HG03139 (cell line): ENCODE measurements around the gene DLGAP5.

ENCODE experiments used
- ATAC-seq: cut with Tn5 transposase; IDR thresholded peaks from one replicate; pipeline ENCODE4 v1.9.1; 2021; ENCODE audit not compliant: unreplicated experiment

The DLGAP5 gene, protein sequence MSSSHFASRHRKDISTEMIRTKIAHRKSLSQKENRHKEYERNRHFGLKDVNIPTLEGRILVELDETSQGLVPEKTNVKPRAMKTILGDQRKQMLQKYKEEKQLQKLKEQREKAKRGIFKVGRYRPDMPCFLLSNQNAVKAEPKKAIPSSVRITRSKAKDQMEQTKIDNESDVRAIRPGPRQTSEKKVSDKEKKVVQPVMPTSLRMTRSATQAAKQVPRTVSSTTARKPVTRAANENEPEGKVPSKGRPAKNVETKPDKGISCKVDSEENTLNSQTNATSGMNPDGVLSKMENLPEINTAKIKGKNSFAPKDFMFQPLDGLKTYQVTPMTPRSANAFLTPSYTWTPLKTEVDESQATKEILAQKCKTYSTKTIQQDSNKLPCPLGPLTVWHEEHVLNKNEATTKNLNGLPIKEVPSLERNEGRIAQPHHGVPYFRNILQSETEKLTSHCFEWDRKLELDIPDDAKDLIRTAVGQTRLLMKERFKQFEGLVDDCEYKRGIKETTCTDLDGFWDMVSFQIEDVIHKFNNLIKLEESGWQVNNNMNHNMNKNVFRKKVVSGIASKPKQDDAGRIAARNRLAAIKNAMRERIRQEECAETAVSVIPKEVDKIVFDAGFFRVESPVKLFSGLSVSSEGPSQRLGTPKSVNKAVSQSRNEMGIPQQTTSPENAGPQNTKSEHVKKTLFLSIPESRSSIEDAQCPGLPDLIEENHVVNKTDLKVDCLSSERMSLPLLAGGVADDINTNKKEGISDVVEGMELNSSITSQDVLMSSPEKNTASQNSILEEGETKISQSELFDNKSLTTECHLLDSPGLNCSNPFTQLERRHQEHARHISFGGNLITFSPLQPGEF

DNA sequence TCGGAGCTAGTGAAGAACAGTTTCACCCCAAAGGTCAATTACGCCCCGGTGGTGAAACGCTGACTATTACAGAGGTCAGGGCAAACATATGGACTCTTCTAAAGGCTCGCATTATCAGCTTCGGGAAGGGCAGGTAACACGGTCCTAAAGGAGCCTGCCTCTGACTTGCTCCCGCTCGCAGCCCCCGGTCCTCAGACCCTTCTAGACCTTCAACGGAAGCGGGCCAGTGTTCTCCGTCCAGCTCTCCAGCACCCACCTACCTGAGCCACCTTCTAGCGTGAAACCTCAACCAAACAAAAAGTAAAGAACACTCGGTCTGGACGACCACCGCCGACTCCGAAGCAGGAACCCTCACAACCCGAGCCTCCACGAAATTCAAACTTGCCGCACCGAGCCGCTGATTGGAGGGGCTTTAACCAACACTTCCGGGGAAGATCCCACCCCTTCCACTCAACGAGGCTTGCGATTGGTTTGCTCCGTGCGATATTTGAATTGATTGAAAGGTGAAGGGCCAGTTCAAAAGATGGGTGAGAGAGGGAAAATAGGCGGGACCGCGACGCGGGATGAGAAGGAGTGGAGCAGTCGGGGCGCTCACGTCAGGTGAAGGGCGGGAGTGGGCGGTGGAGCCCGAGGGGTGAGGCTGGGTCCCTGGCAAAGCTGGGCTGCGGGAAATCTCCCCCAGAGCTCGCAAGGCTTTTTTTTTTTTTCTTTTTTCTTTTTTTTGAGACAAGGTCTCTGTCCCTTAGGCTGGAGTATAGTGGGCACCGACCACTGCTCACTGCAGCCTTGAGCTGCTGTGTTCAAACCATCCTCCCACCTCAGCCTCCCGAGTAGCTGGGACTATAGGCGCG lies at the start of gene DLGAP5:
TSS of gene DLGAP5 (minus strand) at position 383 of the 851 bp plus-strand sequence. CDS start 2,406 bp downstream, outside the sequence.
- ATAC-seq, result peak; percentile 96

GRCh38 chr14:55240526-55241178 lies 49.3 kb upstream of the DLGAP5 start:
- no peak for ATAC-seq

DNA sequence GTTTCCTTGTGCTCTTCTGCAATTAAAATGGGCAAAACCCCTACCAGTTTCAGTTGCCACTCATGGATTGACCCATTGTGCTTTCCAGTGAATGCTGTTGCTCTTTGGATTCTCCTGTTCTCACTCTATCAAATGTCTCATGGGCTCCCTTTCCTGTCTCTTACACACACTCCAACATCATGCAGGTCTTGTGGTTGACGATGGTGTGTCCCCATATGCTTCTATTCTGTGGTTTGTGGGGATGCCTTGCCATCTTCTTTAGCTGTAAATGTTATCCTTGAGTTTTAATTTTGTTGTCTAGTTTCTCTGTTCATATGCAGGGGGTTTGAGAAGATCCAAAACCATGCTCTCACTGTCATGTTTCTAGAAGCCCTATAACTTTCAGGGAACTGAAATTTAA lies 47.9 kb upstream of the DLGAP5 start:
- no peak for ATAC-seq

DNA sequence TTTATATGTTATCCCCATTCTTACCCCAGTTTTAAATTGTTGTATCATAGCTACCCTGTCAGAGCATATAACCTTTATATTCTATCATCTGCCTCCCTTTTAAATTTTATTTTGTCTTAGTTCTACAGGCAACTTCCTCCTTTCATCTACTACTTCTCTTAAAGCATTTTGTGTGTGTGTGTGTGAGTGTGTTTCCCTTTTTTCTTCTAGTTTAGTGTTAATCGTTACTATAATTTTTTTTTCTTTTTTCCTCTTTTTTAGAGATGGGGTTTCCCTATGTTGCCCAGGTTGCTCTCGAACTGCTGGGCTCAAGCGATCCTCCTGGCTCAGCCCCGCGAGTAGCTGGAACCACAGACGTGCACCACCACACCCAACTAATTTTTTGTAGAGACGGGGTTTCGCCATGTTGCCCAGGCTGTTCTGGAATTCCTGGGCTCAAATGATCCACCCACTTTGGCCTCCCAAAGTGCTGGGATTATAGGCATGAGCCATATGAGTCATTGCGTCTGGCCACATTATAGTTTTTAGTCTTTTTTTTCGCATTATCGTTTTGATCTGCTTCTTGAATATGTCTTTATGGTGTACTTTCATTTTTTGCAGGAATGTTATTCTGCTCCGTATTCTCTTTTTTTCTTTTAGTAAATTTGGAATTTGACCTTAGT lies 46.8 kb upstream of the DLGAP5 start:
- ATAC-seq, result no peak

- ATAC-seq, result no peak
These were observed 42.2 kb upstream of the DLGAP5 start for GRCh38 chr14:55233591-55233990.

GRCh38 chr14:55228261-55228660 lies 36.9 kb upstream of the DLGAP5 start:
- no peak for ATAC-seq

- no peak for ATAC-seq
These were observed 32.0 kb upstream of the DLGAP5 start for GRCh38 chr14:55223364-55223763.

DNA sequence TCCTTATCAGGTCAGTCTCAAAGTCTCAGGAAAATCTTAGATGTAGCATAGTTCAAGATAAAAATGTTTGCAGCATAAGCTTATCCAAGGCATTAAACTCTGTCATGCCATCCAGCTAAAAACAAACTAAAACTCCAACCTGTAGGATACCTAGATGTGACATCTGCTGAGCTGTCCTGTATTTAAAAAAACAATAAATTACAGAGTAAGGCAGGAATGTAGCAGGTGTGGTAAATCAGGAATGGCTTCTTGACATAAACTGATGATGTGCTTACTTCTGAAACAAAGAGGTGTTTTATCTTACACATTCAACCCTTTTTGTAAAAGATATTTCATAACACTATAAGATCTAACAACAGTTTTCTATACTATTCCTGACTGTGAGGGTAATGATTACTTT lies 30.6 kb upstream of the DLGAP5 start:
- no peak for ATAC-seq

DNA sequence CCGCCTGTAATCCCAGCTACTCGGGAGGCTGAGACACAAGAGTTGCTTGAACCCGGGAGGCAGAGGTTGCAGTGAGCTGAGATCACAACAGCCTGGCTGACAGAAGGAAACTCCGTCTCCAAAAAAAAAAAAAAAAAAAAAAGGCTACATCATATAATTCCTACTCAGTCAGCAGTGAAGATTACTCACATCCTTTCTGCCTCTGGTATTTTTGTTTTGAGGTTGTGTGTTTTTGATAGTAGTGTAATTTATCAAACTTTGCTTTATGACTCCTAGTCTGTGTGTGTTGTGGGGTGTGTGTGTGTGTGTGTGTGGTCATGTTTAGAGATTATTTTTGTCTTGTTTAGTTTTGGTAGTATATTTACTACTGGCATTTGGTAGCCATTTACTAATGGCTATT lies 29.8 kb upstream of the DLGAP5 start:
- no peak for ATAC-seq

GRCh38 chr14:55220230-55220629 lies 28.8 kb upstream of the DLGAP5 start:
- ATAC-seq, result no peak

DNA sequence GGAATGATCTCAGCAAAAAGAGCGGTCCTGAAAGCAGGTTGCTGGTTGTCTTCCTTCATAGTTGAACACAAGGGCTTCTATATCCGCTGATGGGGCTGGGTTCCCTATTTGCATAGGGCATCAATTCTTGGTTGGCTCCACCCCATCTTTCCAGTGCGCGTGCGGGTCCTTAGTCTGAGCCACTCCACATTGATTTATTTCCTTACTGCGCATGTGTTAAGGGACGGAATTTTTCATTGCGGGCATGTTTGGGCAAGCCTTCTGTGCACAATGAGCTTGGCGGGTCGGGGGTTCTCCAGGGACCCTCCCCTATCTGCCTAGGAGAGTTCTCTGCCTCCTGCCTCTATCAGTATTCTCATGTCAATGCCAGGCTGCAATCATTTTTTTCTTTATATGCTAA lies 21.2 kb upstream of the DLGAP5 start:
- ATAC-seq, result no peak

GRCh38 chr14:55207832-55208231 lies 16.4 kb upstream of the DLGAP5 start:
- no peak for ATAC-seq

DNA sequence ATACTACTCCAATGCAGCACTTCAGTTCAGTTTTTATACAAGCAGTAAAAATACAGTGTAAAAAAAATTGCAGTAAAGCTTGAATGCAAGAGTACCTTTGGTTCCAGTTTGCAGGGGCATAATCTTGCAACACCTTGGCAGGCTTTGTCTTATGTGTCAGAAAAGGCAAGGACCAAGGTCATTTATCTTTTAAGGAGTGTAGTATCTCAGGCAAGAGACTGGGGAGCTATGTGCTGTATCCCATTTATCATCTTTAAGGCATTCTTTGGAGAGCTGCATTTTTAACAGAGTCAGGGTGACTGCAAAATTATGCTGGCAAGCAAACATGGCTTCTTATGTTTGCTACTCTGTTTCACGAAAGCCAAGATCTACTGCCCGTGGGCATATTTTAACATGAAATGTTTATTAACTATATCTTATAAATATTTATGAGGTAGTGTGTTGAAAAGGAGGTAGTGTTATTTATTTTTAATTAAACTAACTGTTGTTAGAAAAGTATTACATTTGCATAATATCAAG lies 14.8 kb upstream of the DLGAP5 start:
- ATAC-seq, result no peak

GRCh38 chr14:55201219-55202101 lies 10.1 kb upstream of the DLGAP5 start:
- no peak for ATAC-seq

DNA sequence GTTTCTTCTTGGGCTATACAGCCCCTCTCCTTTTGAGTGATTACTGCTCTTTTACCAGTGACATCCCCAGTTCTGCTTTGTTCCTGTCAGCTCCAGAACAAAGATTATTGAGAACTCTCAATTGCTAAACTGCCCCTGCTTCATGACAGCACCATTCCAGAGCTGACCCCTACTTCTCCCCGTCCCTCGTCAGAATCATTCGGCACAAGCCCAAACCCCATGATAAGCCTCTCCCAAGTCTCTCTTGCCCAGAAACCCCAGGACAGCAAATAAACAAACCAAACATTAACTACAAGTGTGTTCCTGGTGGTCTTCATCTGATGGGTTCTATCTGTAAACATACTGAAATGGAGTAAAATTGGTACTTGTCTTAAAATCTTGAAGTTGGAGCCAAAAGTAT lies 9.3 kb upstream of the DLGAP5 start:
- ATAC-seq, result no peak

DNA sequence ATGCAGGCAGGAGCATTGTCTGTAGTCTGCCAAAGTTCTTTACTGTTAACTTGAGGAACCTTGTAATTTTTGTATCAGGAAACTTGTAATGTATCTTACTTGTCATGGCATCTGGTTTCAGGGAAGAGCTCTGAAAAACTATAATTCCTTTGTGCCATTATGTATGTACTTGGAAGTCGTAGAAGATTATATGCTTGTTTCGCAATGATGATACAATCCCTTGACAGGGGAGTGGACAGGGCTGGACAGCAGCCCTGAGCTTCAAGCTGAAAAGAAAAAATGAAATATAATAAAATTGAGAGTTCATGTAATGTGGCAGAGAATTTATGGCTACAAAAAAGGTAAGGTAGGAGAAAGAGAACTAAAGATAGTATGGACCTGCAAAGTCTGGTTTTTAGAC lies 7.4 kb upstream of the DLGAP5 start:
- ATAC-seq, result no peak

DNA sequence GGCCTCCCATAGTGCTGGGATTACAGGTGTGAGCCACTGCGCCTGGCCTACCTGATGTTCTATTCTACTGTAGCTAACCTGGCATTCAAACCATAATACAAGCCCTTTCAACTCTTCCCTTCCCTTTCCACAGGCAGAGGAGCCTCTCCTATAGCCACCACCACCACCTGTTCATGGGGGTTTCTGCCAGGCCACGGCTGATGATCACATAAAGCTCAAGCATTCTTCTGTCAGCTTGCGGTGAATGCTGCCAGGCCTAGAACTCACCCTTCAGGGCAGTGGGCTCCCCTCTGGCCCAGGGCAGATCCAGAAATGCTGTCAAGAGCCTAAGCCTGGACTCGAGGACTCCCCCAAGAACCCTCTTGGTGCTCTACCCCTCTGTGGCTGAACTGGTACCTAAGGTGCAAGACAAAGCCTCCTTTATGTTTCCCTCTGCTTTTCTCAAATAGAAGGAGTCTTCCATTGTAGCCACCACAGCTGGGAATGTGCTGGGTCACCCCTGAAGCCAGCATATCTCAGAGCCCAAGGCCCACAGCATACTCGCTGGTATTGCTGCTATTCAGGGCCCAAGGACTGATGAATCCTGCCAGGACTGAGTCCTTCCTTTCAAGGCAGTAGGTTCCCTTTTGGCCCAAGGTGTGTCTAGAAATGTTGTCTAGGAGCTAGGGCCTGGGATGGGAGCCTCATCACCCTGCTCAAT lies 3.4 kb upstream of the DLGAP5 start:
- no peak for ATAC-seq

DNA sequence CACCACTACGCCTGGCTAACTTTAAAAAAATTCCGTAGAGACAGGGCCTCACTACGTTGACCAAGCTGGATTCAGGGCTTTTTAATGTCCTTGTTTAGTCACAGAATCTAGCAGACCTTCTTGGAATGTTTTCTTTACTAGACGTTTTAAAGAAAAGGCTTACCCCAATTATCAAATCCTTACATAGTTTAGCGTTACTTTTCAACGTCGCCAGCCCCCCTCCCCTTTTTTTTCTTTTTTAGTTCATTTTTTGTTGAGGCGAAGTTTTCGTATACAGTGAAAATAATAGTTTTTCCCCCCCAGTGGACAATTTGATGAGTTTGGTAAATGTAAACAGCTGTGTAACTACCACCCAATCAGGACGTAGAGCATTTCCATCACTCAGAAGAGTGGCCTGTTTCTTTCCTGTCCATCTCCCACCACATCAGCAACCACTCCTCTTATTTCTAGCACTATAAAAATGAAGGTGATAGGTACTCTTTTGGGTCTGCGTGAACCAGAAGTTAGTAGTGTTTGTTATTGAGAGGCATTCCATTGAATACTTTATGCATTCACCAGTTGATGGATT lies 753 bp upstream of the DLGAP5 start:
- ATAC-seq, result no peak
